Ishikawa (cell line): Measurements from ENCODE around the gene GGT1.

ENCODE experiments used
- CEBPB ChIP-seq: IDR thresholded peaks from 2 replicates; pipeline ENCODE4 v1.6.1; 2012
- CREB1 ChIP-seq: IDR thresholded peaks from 2 replicates; pipeline ENCODE4 v1.6.1; 2012; ENCODE audit warnings: low read depth
- EGR1 ChIP-seq: IDR thresholded peaks from 2 replicates; pipeline ENCODE4 v1.6.1; 2012
- EP300 ChIP-seq: IDR thresholded peaks from 2 replicates; pipeline ENCODE4 v1.6.1; 2012; ENCODE audit warnings: borderline replicate concordance
- FOXM1 ChIP-seq: IDR thresholded peaks from 2 replicates; pipeline ENCODE4 v1.6.1; 2012; ENCODE audit warnings: low read depth, borderline replicate concordance
- NFIC ChIP-seq: IDR thresholded peaks from 2 replicates; pipeline ENCODE4 v1.6.1; 2012
- RAD21 ChIP-seq: IDR thresholded peaks from 2 replicates; pipeline ENCODE4 v1.6.1; 2012; ENCODE audit warnings: low read depth
- TAF1 ChIP-seq: IDR thresholded peaks from 2 replicates; pipeline ENCODE4 v1.6.1; 2012; ENCODE audit warnings: low read depth, mild to moderate bottlenecking
- TCF12 ChIP-seq: IDR thresholded peaks from 2 replicates; pipeline ENCODE4 v1.6.1; 2012; ENCODE audit warnings: low read depth
- YY1 ChIP-seq: IDR thresholded peaks from 2 replicates; pipeline ENCODE4 v1.6.1; 2012; ENCODE audit warnings: low read depth
- ZBTB7A ChIP-seq: IDR thresholded peaks from 2 replicates; pipeline ENCODE4 v1.6.1; 2012; ENCODE audit warnings: low read depth
- TF ChIP-seq, protein P1 (sequence below): IDR thresholded peaks from 2 replicates; pipeline ENCODE4 v1.6.1; 2012
- TF ChIP-seq, protein P2 (sequence below): IDR thresholded peaks from 2 replicates; pipeline ENCODE4 v1.6.1; 2012; ENCODE audit warnings: low read depth, mild to moderate bottlenecking
- TF ChIP-seq, protein P3 (sequence below): IDR thresholded peaks from 2 replicates; pipeline ENCODE4 v1.6.1; 2012

Gene GGT1

DNA sequence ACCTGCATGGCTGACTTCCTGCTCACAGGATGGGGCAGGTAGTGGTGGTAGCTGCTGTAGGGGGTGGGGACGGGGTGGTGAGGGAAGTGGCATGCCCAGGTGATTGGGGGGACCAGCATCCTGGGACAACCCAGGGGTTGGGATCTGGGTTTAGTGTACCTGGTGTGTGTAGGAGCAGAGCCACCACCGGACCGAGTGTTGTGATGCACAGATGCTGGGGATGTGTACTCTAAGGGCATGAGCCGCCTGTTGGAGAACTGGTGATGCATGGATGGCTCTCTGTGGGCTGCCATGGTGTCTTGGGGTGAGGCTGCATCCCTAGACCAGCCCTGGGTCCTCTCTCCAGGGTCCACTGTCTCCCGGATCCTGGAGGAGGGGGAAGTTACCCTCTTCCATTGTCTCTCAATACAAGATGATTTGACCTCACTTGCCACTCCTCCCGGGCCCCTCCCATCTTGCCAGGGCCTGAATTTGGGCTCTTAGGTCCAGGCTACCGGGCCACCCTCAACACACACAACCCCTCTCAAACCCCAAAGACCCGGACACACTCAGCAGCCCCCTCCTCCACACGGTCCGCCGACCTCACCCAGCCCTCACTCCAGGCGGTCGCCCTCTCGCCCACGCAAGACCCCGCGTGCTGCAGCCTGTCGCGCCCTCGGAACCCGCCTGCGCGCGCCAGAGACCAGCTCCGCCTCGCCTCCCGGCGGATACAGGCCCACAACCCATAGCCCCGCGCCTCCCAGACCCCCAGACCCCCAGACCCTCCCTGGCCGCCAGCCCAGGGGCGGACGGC lies 10.7 kb upstream of the GGT1 start:
- TF ChIP-seq, protein P1, sequence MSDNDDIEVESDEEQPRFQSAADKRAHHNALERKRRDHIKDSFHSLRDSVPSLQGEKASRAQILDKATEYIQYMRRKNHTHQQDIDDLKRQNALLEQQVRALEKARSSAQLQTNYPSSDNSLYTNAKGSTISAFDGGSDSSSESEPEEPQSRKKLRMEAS, result peak; percentile 56; the same call in 1 of the 2 replicates
- peak; percentile 60; the same call in 1 of the 2 replicates for TF ChIP-seq ZBTB7A
- TF ChIP-seq, protein P2, sequence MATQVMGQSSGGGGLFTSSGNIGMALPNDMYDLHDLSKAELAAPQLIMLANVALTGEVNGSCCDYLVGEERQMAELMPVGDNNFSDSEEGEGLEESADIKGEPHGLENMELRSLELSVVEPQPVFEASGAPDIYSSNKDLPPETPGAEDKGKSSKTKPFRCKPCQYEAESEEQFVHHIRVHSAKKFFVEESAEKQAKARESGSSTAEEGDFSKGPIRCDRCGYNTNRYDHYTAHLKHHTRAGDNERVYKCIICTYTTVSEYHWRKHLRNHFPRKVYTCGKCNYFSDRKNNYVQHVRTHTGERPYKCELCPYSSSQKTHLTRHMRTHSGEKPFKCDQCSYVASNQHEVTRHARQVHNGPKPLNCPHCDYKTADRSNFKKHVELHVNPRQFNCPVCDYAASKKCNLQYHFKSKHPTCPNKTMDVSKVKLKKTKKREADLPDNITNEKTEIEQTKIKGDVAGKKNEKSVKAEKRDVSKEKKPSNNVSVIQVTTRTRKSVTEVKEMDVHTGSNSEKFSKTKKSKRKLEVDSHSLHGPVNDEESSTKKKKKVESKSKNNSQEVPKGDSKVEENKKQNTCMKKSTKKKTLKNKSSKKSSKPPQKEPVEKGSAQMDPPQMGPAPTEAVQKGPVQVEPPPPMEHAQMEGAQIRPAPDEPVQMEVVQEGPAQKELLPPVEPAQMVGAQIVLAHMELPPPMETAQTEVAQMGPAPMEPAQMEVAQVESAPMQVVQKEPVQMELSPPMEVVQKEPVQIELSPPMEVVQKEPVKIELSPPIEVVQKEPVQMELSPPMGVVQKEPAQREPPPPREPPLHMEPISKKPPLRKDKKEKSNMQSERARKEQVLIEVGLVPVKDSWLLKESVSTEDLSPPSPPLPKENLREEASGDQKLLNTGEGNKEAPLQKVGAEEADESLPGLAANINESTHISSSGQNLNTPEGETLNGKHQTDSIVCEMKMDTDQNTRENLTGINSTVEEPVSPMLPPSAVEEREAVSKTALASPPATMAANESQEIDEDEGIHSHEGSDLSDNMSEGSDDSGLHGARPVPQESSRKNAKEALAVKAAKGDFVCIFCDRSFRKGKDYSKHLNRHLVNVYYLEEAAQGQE, result no peak
- TF ChIP-seq EGR1, result peak; percentile 89

DNA sequence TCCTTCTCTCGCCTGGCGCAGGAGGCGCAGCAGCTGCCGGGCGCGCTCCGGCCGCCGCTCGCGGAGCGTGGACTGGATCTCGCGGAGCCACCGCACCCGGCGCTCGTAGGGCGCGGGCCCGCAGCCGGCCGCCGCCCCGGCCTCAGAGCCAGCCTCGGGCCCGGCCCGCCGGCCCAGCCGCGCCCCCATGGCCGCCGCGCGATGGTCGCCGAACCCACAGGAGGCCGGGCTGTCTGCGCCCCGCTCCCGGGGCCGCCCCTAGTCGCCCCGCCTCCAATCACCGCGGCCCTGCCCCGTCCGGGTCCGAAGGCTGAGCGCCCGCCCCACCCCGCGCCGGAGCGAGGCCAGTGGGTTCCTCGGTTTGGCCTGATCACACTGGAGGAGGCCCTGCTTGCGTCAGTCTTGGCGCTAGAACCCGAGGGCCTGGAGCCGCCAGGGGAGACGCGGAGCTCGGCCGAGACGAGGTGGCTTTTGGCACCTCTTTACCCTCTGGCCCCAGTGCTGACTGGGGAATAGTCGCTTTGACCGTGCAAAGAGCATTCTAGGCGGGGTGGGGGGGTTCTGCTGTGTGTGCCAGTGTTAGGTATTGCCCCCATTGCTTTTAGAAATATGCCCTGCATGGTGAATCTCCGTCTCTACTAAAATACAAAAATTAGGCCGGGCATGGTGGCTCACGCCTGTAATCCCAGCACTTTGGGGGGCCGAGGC lies 10.0 kb upstream of the GGT1 start, which contains the start of gene LRRC75B:
Gene LRRC75B (minus strand): TSS at position 223 of the 708 bp plus-strand sequence. CDS start 34 bp downstream, at position 189.
- TF ChIP-seq TAF1 (peak; percentile 36; the same call in 1 of the 2 replicates), EGR1 (no peak), CEBPB (peak; percentile 39; the same call in 1 of the 2 replicates), CREB1 (no peak), NFIC (peak; percentile 46), RAD21 (no peak), TCF12 (peak; percentile 5; the same call in 1 of the 2 replicates)
- TF ChIP-seq, protein P1, result peak; percentile 29; the same call in 1 of the 2 replicates
- TF ChIP-seq, protein P2, result no peak
- TF ChIP-seq, protein P3, sequence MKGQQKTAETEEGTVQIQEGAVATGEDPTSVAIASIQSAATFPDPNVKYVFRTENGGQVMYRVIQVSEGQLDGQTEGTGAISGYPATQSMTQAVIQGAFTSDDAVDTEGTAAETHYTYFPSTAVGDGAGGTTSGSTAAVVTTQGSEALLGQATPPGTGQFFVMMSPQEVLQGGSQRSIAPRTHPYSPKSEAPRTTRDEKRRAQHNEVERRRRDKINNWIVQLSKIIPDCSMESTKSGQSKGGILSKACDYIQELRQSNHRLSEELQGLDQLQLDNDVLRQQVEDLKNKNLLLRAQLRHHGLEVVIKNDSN, result no peak

DNA sequence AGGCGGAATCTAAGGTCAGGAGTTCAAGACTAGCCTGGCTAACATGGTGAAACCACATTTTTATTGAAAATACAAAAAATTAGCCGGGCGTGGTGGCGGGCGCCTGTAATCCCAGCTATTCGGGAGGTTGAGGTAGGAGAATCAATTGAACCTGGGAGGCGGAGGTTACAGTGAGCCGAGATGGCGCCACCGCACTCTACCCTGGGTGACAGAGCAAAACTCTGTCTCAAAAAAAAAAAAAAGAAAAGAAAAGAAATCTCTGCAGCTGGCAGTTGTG lies 9.5 kb upstream of the GGT1 start:
- peak; percentile 40; the same call in 1 of the 2 replicates for TF ChIP-seq ZBTB7A

DNA sequence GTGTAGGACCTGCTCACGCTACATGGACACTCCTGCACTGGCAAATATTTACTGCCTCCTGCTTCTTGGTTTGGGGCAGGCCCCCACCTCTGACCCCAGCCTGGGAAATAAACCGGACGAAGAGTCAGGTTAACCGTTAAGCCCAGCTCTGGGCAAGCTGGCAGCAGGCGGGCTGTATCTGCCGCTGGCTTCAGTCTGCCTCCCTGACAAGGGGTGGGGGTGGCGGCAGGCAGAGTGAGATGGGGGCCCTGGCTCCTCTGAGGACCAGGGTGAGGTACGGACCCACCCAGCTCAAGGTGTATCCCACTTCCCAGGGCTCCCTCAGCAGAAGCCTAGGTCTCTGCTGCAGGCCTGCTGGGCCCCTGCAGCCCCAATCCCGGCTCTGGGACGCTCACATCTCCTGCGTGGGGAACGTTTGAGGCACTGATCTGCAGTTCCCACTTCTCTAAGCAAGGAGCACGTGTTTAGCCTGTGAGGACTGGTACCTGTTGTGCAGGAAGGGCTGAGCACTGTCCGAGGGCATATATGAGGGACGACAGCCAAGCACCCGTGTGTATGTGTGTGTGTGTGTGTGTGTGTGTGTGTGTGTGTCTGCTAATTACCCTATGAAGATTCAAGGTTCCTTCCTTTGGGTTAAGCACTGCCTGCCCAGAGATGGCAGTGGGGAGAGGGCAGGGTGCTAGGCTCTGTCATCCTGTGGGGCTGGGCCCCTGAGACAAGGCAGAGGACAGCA lies 9.0 kb upstream of the GGT1 start:
- no peak; the same call in 1 of the 2 replicates for TF ChIP-seq TCF12
- TF ChIP-seq NFIC, result no peak
- TF ChIP-seq FOXM1, result no peak
- TF ChIP-seq ZBTB7A, result no peak
- TF ChIP-seq, protein P1, result peak; percentile 24; the same call in 1 of the 2 replicates
- TF ChIP-seq, protein P3, result no peak
- TF ChIP-seq EGR1, result no peak
- no peak for TF ChIP-seq CEBPB

DNA sequence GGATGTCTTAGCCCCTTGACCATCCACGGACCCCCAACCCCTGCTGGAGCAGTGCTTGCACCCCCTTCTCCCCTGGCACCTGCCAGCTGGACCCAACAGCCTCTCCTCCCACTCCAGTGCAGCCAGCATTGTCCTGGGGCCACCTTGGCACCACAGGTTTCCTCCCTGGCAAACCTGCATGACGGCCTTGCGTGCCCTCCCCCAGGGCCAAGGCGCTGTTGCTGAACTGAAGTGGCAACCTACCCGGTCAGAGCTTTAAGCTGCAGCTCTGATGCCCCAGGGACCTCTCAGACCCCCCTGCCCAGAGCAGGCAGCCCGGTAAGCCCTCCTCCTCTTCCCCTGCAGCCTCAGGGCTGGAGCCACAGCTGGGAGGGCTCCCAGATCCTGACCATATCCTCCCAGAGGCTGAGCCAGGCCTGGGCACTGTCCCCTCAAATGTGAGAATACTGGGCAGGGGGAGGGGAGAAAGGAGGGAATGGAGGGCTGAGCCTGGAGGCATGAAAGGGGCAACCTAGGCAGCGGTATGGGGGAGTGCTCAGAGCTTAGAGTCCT lies 8.3 kb upstream of the GGT1 start:
- TF ChIP-seq EP300 (no peak), TCF12 (no peak), CREB1 (no peak), ZBTB7A (no peak), EGR1 (no peak), CEBPB (no peak), NFIC (no peak), YY1 (no peak)
